Osteoblast (primary cell): ENCODE results near the gene OR4E2. TPM values are rescaled to one million over a fixed set of nuclear protein-coding genes. Genes with fewer than 3 reads are reported as not detected.
"Not testable (repeated sequence)": the region's sequence is repeated elsewhere in the genome, so short reads cannot be mapped to it uniquely, and the experiment has no call there.

Experiments used
- DNase-seq: peaks from one replicate; pipeline ENCODE4 v3.0.0; 2011; ENCODE audit warnings: low spot score, mixed read lengths; ENCODE audit not compliant: insufficient read length; ENCODE audit errors: missing footprints
- H2AFZ ChIP-seq: 2 replicates; pipeline ENCODE4 v1.6.0; 2011; ENCODE audit warnings: mild to moderate bottlenecking, low read length
- H3K27ac ChIP-seq: 2 replicates; pipeline ENCODE4 v1.5.1; 2011; ENCODE audit warnings: mild to moderate bottlenecking, low read depth, low read length, moderate library complexity
- H3K27me3 ChIP-seq: 2 replicates; pipeline ENCODE4 v1.6.0; 2012; ENCODE audit warnings: mild to moderate bottlenecking, control low read depth, inconsistent platforms, low read length, moderate library complexity; ENCODE audit not compliant: insufficient read depth
- H3K36me3 ChIP-seq: 2 replicates; pipeline ENCODE4 v1.5.1; 2011; ENCODE audit warnings: mild to moderate bottlenecking, low read length, control low read depth, moderate library complexity; ENCODE audit not compliant: insufficient read depth
- H3K4me1 ChIP-seq: 2 replicates; pipeline ENCODE4 v1.5.1; 2011; ENCODE audit warnings: mild to moderate bottlenecking, low read length, control low read depth, moderate library complexity; ENCODE audit not compliant: insufficient read depth
- H3K4me2 ChIP-seq: 2 replicates; pipeline ENCODE4 v1.6.0; 2011; ENCODE audit warnings: mild to moderate bottlenecking, low read length; ENCODE audit not compliant: insufficient read depth
- H3K4me3 ChIP-seq: fragments of 200-600 bp; sonication (generic); 3 replicates; pipeline ENCODE4 v1.5.1; 2012; ENCODE audit warnings: mild to moderate bottlenecking, low read length, inconsistent platforms; ENCODE audit not compliant: insufficient read depth
- H3K79me2 ChIP-seq: 2 replicates; pipeline ENCODE4 v1.6.0; 2012; ENCODE audit warnings: mild to moderate bottlenecking, low read length, control low read depth, inconsistent platforms; ENCODE audit not compliant: insufficient read depth
- H3K9me3 ChIP-seq: 2 replicates; pipeline ENCODE4 v1.5.1; 2011; ENCODE audit warnings: low read depth, low read length, control low read depth
- H4K20me1 ChIP-seq: 2 replicates; pipeline ENCODE4 v1.6.0; 2012; ENCODE audit warnings: mild to moderate bottlenecking, low read length, control low read depth; ENCODE audit not compliant: insufficient read depth
- CTCF ChIP-seq: IDR thresholded peaks from 2 replicates; pipeline ENCODE4 v1.5.1; 2011; ENCODE audit warnings: mild to moderate bottlenecking, low read depth, low read length, moderate library complexity; ENCODE audit errors: extremely low read depth
- total RNA-seq: library from RNA; depleted of rRNA; stranded (reverse); fragments of >200 nt; gene quantifications from 2 replicates; pipeline ENCODE4 v1.2.3, GENCODE V29; 2012

Gene OR4E2
- total RNA-seq, 1 donor, result not detected

- Histone ChIP-seq H3K79me2 (no peaks in the 10 kb centered on the region), H3K4me1 (no peaks in the 10 kb centered on the region), H2AFZ (no peak overlapping the region), H3K9me3 (no peaks in the 10 kb centered on the region), H3K27me3 (no peaks in the 10 kb centered on the region), H3K4me3 (no peak overlapping the region), H3K36me3 (no peaks in the 10 kb centered on the region), H3K4me2 (no peak overlapping the region), H4K20me1 (no peaks in the 10 kb centered on the region), H3K27ac (no peak overlapping the region)
- DNase-seq, result no peak
- no peak for TF ChIP-seq CTCF
Measured at GRCh38 chr14:21626491-21627230, 27.0 kb upstream of the OR4E2 start.

- not testable (repeated sequence) for H3K36me3 ChIP-seq, H3K9me3 ChIP-seq, H3K4me1 ChIP-seq, H3K4me2 ChIP-seq, H3K4me3 ChIP-seq, H3K79me2 ChIP-seq, H4K20me1 ChIP-seq, H3K27me3 ChIP-seq, H3K27ac ChIP-seq, DNase-seq, H2AFZ ChIP-seq
Measured at GRCh38 chr14:21630503-21630902, 23.1 kb upstream of the OR4E2 start.

GRCh38 chr14:21631084-21631483 is 22.6 kb upstream of the OR4E2 start:
- H3K4me1 ChIP-seq, result no peaks in the 10 kb centered on the region
- H3K27ac ChIP-seq, result no peak overlapping the region
- no peaks in the 10 kb centered on the region for H3K9me3 ChIP-seq
- no peak overlapping the region for H3K4me2 ChIP-seq
- DNase-seq, result no peak
- no peaks in the 10 kb centered on the region for H3K27me3 ChIP-seq
- H4K20me1 ChIP-seq, result no peaks in the 10 kb centered on the region
- no peak overlapping the region for H3K4me3 ChIP-seq
- no peaks in the 10 kb centered on the region for H3K79me2 ChIP-seq
- no peak for TF ChIP-seq CTCF
- no peak overlapping the region for H2AFZ ChIP-seq
- H3K36me3 ChIP-seq, result no peaks in the 10 kb centered on the region

- Histone ChIP-seq H3K27me3 (no peaks in the 10 kb centered on the region), H3K4me2 (no peak within 1 kb of the TSS), H3K4me1 (no peaks in the 10 kb centered on the region), H4K20me1 (no peaks in the 10 kb centered on the region), H3K36me3 (no peaks in the 10 kb centered on the region), H2AFZ (no peak within 1 kb of the TSS), H3K79me2 (no peaks in the 10 kb centered on the region), H3K9me3 (no peaks in the 10 kb centered on the region), H3K4me3 (no peak within 1 kb of the TSS), H3K27ac (no peak within 1 kb of the TSS)
- TF ChIP-seq CTCF, result no peak
- no peak for DNase-seq
Measured at GRCh38 chr14:21634840-21635239, 18.8 kb upstream of the OR4E2 start, which contains the start of gene OR10G2. Gene OR10G2 (minus strand): TSS chr14:21634940. CDS start chr14:21634842, 98 bp downstream.
